ENCODE results near the gene CREB5.

DNA sequence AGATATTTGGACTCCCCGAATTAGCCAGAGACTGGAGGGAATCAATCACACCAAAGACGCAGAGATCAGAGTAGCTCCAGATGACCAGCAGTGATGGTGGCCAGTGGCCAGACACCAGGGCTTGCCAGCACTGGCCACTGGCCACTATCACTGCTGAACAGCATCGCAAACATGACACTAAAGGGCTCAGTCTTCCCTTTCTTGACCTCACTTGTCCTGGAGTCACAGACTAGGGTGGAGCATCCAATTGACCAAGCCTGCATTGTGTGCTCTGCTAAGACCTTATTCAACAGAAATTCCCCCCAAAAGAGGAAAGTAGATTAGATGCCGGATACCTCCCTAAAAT is 234.7 kb downstream of the CREB5 start:
- TF ChIP-seq, protein P1, sequence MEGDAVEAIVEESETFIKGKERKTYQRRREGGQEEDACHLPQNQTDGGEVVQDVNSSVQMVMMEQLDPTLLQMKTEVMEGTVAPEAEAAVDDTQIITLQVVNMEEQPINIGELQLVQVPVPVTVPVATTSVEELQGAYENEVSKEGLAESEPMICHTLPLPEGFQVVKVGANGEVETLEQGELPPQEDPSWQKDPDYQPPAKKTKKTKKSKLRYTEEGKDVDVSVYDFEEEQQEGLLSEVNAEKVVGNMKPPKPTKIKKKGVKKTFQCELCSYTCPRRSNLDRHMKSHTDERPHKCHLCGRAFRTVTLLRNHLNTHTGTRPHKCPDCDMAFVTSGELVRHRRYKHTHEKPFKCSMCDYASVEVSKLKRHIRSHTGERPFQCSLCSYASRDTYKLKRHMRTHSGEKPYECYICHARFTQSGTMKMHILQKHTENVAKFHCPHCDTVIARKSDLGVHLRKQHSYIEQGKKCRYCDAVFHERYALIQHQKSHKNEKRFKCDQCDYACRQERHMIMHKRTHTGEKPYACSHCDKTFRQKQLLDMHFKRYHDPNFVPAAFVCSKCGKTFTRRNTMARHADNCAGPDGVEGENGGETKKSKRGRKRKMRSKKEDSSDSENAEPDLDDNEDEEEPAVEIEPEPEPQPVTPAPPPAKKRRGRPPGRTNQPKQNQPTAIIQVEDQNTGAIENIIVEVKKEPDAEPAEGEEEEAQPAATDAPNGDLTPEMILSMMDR (IDR thresholded peaks at IDR 0.05 in 2 of 3, conservative IDR thresholded peaks at IDR 0.05 in 1 of 3; ENCODE audit: borderline replicate concordance in 1 of 3, insufficient read depth in 1 of 3, low read depth in 2 of 3, low read length in 2 of 3), result no peak
- TF ChIP-seq, protein P2, sequence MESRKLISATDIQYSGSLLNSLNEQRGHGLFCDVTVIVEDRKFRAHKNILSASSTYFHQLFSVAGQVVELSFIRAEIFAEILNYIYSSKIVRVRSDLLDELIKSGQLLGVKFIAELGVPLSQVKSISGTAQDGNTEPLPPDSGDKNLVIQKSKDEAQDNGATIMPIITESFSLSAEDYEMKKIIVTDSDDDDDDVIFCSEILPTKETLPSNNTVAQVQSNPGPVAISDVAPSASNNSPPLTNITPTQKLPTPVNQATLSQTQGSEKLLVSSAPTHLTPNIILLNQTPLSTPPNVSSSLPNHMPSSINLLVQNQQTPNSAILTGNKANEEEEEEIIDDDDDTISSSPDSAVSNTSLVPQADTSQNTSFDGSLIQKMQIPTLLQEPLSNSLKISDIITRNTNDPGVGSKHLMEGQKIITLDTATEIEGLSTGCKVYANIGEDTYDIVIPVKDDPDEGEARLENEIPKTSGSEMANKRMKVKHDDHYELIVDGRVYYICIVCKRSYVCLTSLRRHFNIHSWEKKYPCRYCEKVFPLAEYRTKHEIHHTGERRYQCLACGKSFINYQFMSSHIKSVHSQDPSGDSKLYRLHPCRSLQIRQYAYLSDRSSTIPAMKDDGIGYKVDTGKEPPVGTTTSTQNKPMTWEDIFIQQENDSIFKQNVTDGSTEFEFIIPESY (IDR thresholded peaks at IDR 0.05; ENCODE audit: extremely low read depth, insufficient replicate concordance, low read length), result no peak
- no peak for TF ChIP-seq ELF1 (IDR thresholded peaks at IDR 0.05; ENCODE audit: borderline replicate concordance, low read depth)
- no peak for TF ChIP-seq JUND (IDR thresholded peaks at IDR 0.05)
- no peak for TF ChIP-seq POLR2AphosphoS5 (IDR thresholded peaks at IDR 0.05; ENCODE audit: low read depth, low read length)
- TF ChIP-seq, protein P3, sequence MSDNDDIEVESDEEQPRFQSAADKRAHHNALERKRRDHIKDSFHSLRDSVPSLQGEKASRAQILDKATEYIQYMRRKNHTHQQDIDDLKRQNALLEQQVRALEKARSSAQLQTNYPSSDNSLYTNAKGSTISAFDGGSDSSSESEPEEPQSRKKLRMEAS (IDR thresholded peaks at IDR 0.05), result no peak
- no peak for TF ChIP-seq SIN3A (IDR thresholded peaks at IDR 0.05; ENCODE audit: low read depth)
